Measurements from ENCODE around the gene DCAF5. TPM values are rescaled to one million over a fixed set of nuclear protein-coding genes. Genes with fewer than 3 reads are reported as not detected.

DCAF5 gene
- total RNA-seq, 1 experiment from 2014 or later, result 23.5 TPM

- Mint-ChIP-seq H3K27ac (ENCODE audit: unreplicated experiment) (no peak overlapping the region), H3K4me3 (ENCODE audit: low read depth, unreplicated experiment) (peak overlapping the region; percentile 83), H3K4me1 (ENCODE audit: low read depth, unreplicated experiment) (peaks cover 23% of the 10 kb centered on the region), H3K27me3 (ENCODE audit: unreplicated experiment) (no peaks in the 10 kb centered on the region), H3K36me3 (ENCODE audit: insufficient read depth, unreplicated experiment) (peaks cover 47% of the 10 kb centered on the region), H3K9me3 (ENCODE audit: low read depth, unreplicated experiment) (no peaks in the 10 kb centered on the region)
- CTCF ChIA-PET, result interaction anchor here (1.3 to 1.7 kb wide), 2 partner anchors 19 to 22 kb away, joined by 5 to 6 read pairs; no protein-coding TSS in a partner anchor
- no peak for TF ChIP-seq CTCF (IDR thresholded peaks at IDR 0.05; ENCODE audit: unreplicated experiment)
- intact Hi-C loops (cut with micrococcal nuclease; ENCODE audit: unreplicated experiment), result no loop called here
- no peak for DNase-seq
- no TSS peak for BruUV-seq (replicated peaks)
Observed at GRCh38 chr14:69152181-69152901, 578 bp downstream of the DCAF5 start.

GRCh38 chr14:69151458-69152180 lies 1.3 kb downstream of the DCAF5 start:
- TF ChIP-seq CTCF (IDR thresholded peaks at IDR 0.05; ENCODE audit: unreplicated experiment), result peak; percentile 67
- Mint-ChIP-seq H3K4me1 (ENCODE audit: low read depth, unreplicated experiment) (peaks cover 23% of the 10 kb centered on the region), H3K36me3 (ENCODE audit: insufficient read depth, unreplicated experiment) (peaks cover 47% of the 10 kb centered on the region), H3K27ac (ENCODE audit: unreplicated experiment) (no peak overlapping the region), H3K27me3 (ENCODE audit: unreplicated experiment) (no peaks in the 10 kb centered on the region), H3K4me3 (ENCODE audit: low read depth, unreplicated experiment) (peak overlapping the region; percentile 83), H3K9me3 (ENCODE audit: low read depth, unreplicated experiment) (no peaks in the 10 kb centered on the region)
- peak; percentile 81 for DNase-seq
- CTCF ChIA-PET, result interaction anchor here (0.5 to 1.7 kb wide), 5 partner anchors 19 to 290 kb away, joined by 4 to 8 read pairs (median 6); partner anchors contain the start of gene EXD2
- intact Hi-C loops (cut with micrococcal nuclease; ENCODE audit: unreplicated experiment), result no loop called here
- BruUV-seq (replicated peaks), result no TSS peak

GRCh38 chr14:69149461-69150244 lies 3.3 kb downstream of the DCAF5 start:
- intact Hi-C loops (cut with micrococcal nuclease; ENCODE audit: unreplicated experiment), result no loop called here
- peaks cover 47% of the 10 kb centered on the region for H3K36me3 Mint-ChIP-seq (ENCODE audit: insufficient read depth, unreplicated experiment)
- TF ChIP-seq CTCF (IDR thresholded peaks at IDR 0.05; ENCODE audit: unreplicated experiment), result no peak
- H3K4me3 Mint-ChIP-seq (ENCODE audit: low read depth, unreplicated experiment), result peak overlapping the region; percentile 10
- H3K27ac Mint-ChIP-seq (ENCODE audit: unreplicated experiment), result no peak overlapping the region
- CTCF ChIA-PET, result interaction anchor here (0.6 kb wide), 1 partner anchor 48 kb away, joined by 7 read pairs; no protein-coding TSS in a partner anchor
- BruUV-seq (replicated peaks), result no TSS peak
- peaks cover 23% of the 10 kb centered on the region for H3K4me1 Mint-ChIP-seq (ENCODE audit: low read depth, unreplicated experiment)
- no peaks in the 10 kb centered on the region for H3K27me3 Mint-ChIP-seq (ENCODE audit: unreplicated experiment)
- DNase-seq, result no peak
- no peaks in the 10 kb centered on the region for H3K9me3 Mint-ChIP-seq (ENCODE audit: low read depth, unreplicated experiment)

- no peaks in the 10 kb centered on the region for H3K36me3 Mint-ChIP-seq (ENCODE audit: insufficient read depth, unreplicated experiment)
- intact Hi-C loops (cut with micrococcal nuclease; ENCODE audit: unreplicated experiment), result no loop called here
- TF ChIP-seq CTCF (IDR thresholded peaks at IDR 0.05; ENCODE audit: unreplicated experiment), result no peak
- H3K4me1 Mint-ChIP-seq (ENCODE audit: low read depth, unreplicated experiment), result no peaks in the 10 kb centered on the region
- H3K27ac Mint-ChIP-seq (ENCODE audit: unreplicated experiment), result no peak overlapping the region
- H3K4me3 Mint-ChIP-seq (ENCODE audit: low read depth, unreplicated experiment), result no peak overlapping the region
- H3K9me3 Mint-ChIP-seq (ENCODE audit: low read depth, unreplicated experiment), result no peaks in the 10 kb centered on the region
- DNase-seq, result no peak
- no TSS peak for BruUV-seq (replicated peaks)
- CTCF ChIA-PET, result no interaction called here
- no peaks in the 10 kb centered on the region for H3K27me3 Mint-ChIP-seq (ENCODE audit: unreplicated experiment)
Observed at GRCh38 chr14:69142101-69142500, 10.8 kb downstream of the DCAF5 start.

All from Calu3 (cell line).